Measurements from ENCODE around the gene MFNG.

MFNG gene

GRCh38 chr22:37488337-37489135 is 2.4 kb upstream of the MFNG start:
- Histone ChIP-seq H3K9me2 (replicated peaks; ENCODE audit: control insufficient read depth, low read length) (no peaks in the 10 kb centered on the region), H4K20me1 (ENCODE audit: control insufficient read depth, insufficient read depth, low read depth, low read length) (no peaks in the 10 kb centered on the region), H3F3A (ENCODE audit: control insufficient read depth, insufficient read depth) (no peaks in the 10 kb centered on the region; the same call in 1 of the 2 replicates), H3K79me2 (ENCODE audit: control insufficient read depth, low read length) (peaks cover 35% of the 10 kb centered on the region), H3K36me3 (ENCODE audit: control insufficient read depth, low read length) (peaks cover 26% of the 10 kb centered on the region), H3K4me1 (ENCODE audit: control insufficient read depth, low read length) (peaks cover 43% of the 10 kb centered on the region), H3K27me3 (ENCODE audit: control insufficient read depth, low read length) (no peaks in the 10 kb centered on the region), H3K9me3 (ENCODE audit: control insufficient read depth, insufficient read depth, low read length) (no peaks in the 10 kb centered on the region), H3K4me3 (ENCODE audit: low read length) (no peak overlapping the region), H3K27ac (ENCODE audit: low read depth, low read length) (no peak overlapping the region), H3K4me2 (ENCODE audit: low read length) (no peak overlapping the region)
- no peak for TF ChIP-seq CTCF (IDR thresholded peaks at IDR 0.05; ENCODE audit: low read depth, low read length, poor library complexity, severe bottlenecking)
- no peak for TF ChIP-seq EZH2phosphoT487 (IDR thresholded peaks at IDR 0.05; ENCODE audit: borderline replicate concordance, low read length)

DNA sequence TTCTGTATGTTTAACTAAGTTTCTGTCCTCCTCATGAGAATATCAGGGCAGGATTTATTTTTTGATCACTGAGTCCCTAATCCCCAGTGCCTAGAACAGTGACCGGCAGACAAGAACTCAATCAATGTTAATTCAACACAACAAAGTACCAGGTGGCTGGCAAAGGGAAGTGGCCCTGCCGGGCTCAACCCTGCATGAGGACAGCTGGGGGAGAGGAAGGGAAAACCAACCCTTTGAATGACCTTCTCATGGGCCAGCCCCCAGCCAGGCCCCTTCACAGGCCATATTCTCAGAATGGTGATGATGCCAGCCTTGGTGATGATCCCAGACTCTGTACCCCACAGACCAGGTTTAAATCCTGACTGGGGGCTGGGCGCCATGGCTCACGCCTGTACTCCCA is 1.4 kb upstream of the MFNG start:
- no peaks in the 10 kb centered on the region for H3K9me2 ChIP-seq (replicated peaks; ENCODE audit: control insufficient read depth, low read length)
- no peak for TF ChIP-seq EZH2phosphoT487 (IDR thresholded peaks at IDR 0.05; ENCODE audit: borderline replicate concordance, low read length)
- no peak for TF ChIP-seq CTCF (IDR thresholded peaks at IDR 0.05; ENCODE audit: low read depth, low read length, poor library complexity, severe bottlenecking)
- no peaks in the 10 kb centered on the region for H3K27me3 ChIP-seq (ENCODE audit: control insufficient read depth, low read length)
- H3K4me2 ChIP-seq (ENCODE audit: low read length) = peak overlapping the region; percentile 100
- H3F3A ChIP-seq (ENCODE audit: control insufficient read depth, insufficient read depth) = peaks cover 3% of the 10 kb centered on the region; the same call in 1 of the 2 replicates
- no peak overlapping the region for H3K27ac ChIP-seq (ENCODE audit: low read depth, low read length)
- peaks cover 7% of the 10 kb centered on the region; the same call in 1 of the 2 replicates for H4K20me1 ChIP-seq (ENCODE audit: control insufficient read depth, insufficient read depth, low read depth, low read length)
- no peaks in the 10 kb centered on the region for H3K9me3 ChIP-seq (ENCODE audit: control insufficient read depth, insufficient read depth, low read length)
- H3K36me3 ChIP-seq (ENCODE audit: control insufficient read depth, low read length) = peaks cover 36% of the 10 kb centered on the region
- H3K4me1 ChIP-seq (ENCODE audit: control insufficient read depth, low read length) = peaks cover 43% of the 10 kb centered on the region
- H3K79me2 ChIP-seq (ENCODE audit: control insufficient read depth, low read length) = peaks cover 45% of the 10 kb centered on the region
- peak overlapping the region; percentile 96; the same call in 1 of the 2 replicates for H3K4me3 ChIP-seq (ENCODE audit: low read length)

- H4K20me1 ChIP-seq (ENCODE audit: control insufficient read depth, insufficient read depth, low read depth, low read length) = peaks cover 8% of the 10 kb centered on the region; the same call in 1 of the 2 replicates
- H3K4me1 ChIP-seq (ENCODE audit: control insufficient read depth, low read length) = peaks cover 43% of the 10 kb centered on the region
- TF ChIP-seq EZH2phosphoT487 (IDR thresholded peaks at IDR 0.05; ENCODE audit: borderline replicate concordance, low read length) (no peak), CTCF (IDR thresholded peaks at IDR 0.05; ENCODE audit: low read depth, low read length, poor library complexity, severe bottlenecking) (no peak)
- peaks cover 3% of the 10 kb centered on the region; the same call in 1 of the 2 replicates for H3F3A ChIP-seq (ENCODE audit: control insufficient read depth, insufficient read depth)
- H3K27me3 ChIP-seq (ENCODE audit: control insufficient read depth, low read length) = no peaks in the 10 kb centered on the region
- peaks cover 49% of the 10 kb centered on the region for H3K79me2 ChIP-seq (ENCODE audit: control insufficient read depth, low read length)
- H3K27ac ChIP-seq (ENCODE audit: low read depth, low read length) = peak overlapping the region; percentile 94; the same call in 1 of the 2 replicates
- H3K36me3 ChIP-seq (ENCODE audit: control insufficient read depth, low read length) = peaks cover 40% of the 10 kb centered on the region
- no peaks in the 10 kb centered on the region for H3K9me2 ChIP-seq (replicated peaks; ENCODE audit: control insufficient read depth, low read length)
- H3K4me3 ChIP-seq (ENCODE audit: low read length) = peak overlapping the region; percentile 96
- H3K9me3 ChIP-seq (ENCODE audit: control insufficient read depth, insufficient read depth, low read length) = no peaks in the 10 kb centered on the region
- H3K4me2 ChIP-seq (ENCODE audit: low read length) = peak overlapping the region; percentile 100
Observed at GRCh38 chr22:37487129-37487528, 945 bp upstream of the MFNG start.

Measured in DOHH2 (cell line).